CD4-positive, alpha-beta T cell treated with Interferon gamma for 1 hour (primary cell): ENCODE data around the gene MMP24.
"Not testable (repeated sequence)": the region's sequence is repeated elsewhere in the genome, so short reads cannot be mapped to it uniquely, and the experiment has no call there.

ENCODE experiments used
- DNase-seq: peaks from one replicate; pipeline ENCODE4 v3.0.0-alpha.2; 2020

Gene MMP24

DNA sequence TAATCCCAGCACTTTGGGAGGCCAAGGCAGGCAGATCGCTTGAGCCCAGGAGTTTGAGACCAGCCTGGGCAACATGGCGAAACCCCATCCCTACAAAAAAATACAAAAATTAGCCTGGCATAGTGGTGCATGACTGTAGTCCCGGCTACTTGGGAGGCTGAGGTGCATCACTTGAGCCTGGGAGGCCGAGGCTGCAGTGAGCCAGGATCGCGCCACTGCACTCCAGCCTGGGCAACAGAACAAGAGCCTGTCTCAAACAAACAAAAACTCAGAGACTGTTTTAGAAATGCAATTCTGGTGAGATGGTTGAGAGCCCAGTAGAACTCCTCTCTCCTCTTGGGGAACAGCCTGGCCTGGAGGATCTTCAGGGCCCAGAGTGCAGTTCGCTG is 89.1 kb downstream of the MMP24 start:
- DNase-seq: not testable (repeated sequence)

DNA sequence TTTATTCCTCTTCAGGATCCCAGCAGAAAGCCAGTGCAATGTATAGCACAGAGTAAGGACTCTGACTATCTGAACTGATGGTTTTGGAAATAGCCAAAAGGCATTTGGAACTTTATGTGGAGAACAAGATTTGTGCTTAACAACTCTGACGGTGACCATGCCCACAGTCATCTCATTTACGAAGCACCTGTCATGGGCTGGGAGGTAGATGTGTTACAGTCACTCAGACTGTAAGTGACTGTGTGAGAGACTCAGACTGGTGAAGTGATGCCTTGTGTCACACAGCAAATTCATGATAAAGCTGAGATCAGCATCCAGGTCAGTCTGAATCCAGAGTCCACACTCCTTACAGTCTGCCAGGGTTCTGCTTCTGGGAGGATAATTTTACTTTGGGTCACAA is 89.6 kb downstream of the MMP24 start:
- DNase-seq: no peak

DNA sequence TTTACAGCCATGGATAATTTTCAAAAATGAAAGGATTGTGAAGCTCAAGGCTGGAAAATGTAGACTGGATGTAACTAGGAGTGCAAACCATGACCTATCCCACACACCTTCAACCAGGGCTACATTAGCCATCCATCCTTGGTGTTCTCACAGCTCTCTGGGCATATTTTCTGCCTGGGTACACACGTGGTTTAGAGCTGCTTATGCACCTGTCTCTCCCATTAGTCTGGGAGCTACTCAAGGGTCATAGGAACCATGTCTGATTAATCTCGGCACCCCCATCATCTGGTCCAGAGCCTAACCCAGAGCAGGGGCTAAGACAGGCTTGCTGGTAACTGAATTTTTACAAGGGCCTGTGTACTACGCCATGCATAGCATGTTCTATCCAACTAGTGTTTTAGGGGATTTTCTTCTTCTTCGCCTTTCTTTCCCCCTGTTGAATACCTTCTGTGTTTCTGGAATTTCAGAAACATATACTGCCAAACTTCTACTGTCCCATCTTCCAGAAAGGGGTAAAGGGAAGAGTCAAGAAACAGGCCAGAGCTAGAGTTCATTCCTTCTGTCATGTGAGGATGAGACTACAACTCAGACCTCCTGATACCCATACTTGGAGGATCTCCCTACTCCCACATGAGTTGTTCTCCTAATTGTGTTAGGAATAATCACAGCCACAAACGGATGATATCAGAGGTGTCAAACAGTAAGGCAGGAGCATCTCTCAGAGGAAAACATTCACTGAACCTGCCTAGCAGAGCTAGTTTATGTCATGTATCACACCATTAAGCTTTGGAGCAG is 91.1 kb downstream of the MMP24 start:
- no peak for DNase-seq

DNA sequence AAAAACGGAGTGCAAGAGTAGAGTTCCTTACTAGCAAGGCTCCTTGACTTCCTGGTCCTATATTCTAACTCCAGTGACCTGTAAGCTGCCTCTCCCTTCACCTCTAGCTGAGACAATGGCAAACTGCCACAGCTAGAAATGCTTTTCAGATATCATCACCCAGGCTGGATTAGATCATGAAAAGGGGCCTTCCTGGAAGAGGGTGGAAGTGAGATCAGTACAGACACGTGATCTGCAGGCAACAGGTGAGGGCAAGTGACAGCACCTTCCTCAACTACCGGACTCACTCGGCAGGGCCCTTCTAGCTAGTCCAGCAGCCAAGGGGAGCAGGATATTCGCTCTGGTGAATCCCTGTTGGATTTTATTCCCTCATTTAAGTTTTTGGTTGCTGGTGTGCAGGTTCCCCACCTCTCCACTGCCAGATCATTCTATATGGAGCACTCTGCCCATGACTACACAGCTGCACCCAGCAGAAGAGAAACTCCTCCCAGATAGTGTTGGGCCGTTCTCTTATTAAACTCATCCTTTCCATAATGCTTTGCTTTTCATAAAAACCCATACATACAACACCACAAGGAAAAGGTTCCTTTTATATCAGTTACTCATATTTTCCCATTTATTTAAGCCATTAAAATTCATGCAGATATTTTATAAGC is 92.1 kb downstream of the MMP24 start:
- no peak for DNase-seq

DNA sequence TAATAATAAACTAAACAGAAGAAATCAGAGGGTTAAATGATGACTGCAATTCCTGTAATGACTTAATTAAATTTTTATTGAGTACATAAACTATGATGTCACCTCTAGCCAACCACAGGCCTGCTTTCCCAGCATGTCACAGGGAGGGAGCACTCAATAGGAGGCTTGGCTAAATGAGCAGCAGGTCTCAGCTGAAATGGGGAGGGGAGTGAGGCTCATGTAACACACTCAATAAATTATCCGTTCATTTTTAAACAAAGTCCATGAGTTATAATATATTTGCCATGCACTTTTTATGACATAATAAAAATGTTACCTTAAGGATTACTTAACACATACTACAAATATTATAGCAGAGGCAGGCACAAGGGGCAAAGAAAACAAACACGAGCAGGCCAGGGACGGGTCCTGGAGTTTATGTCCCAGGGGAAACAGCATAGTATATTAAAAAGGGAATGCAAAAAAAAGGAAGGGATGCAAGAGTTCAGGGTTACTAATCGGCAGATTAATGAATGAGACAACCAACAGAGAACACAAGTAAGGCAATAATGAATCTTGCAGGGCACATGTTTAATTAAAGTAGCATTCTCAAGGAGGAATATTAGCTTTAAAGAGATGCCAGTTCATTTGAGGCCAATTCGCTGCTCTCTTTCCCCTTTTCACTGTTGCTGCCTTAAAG is 92.8 kb downstream of the MMP24 start:
- DNase-seq: no peak

DNA sequence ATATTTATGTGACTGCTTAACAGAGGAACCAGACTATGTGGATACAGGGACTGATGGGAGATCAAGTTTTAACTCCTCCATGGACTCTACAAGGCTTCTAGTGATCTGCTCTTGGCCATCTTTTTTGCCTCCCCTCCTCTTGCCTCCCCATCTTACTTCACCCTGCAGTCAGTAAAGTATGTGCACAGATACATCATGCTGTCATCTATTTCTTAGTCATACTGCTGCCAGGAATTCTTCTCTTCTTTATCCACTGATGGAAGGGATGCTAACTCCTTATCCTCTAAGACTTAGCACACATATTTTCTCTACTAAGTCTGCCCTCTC is 93.3 kb downstream of the MMP24 start:
- no peak for DNase-seq

DNA sequence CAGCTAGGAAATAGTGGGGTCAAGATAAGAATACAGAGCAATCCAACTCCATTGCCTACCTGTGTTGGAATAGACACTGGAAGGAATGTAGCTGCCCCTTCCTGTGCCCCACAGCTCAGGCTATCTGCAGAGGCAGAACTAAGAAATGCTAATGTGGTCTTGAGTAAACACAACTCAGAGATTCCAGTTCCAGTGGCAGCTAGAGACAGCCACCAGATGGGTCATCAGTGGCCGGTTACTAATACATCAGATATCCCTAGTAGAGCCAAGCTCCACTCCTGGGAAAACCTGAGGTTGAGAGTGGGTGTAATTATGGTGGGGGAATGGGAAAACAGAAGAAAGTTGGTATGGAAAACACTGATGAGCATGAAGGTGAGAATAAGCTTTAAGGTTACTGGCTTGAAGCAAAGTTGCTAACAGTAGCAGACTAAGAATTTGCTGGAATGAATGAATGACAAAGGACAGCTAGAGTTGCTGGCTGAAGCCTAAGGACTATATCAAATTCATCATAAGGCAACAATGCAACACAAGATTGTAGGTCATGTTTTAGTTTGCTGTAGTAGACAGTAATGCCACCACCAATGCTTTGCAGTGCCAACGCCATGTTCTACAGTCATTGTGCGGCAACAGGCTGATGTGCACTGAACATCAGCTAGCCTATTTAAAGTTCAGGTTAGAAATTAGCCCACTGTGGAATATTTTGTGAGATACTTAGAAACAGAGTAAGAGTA is 94.1 kb downstream of the MMP24 start:
- DNase-seq: no peak

DNA sequence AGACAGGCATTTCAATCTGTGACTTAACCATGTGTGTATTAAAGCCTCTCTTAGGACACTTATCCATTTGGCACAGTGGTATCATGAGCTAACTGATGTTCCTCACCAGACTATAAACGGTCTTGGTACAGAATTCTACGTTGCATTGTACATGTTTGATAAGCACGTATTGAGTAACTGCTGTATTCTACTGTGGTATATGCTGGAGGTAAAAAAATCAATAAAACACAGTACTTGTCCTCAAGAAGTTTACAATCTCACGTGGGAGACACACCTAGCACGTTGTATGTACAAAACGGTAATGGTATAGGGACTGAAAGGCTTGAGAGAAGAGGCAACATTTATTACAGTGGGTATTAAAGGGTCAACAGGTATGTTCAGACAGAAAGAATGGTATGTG is 98.9 kb downstream of the MMP24 start:
- no peak for DNase-seq

DNA sequence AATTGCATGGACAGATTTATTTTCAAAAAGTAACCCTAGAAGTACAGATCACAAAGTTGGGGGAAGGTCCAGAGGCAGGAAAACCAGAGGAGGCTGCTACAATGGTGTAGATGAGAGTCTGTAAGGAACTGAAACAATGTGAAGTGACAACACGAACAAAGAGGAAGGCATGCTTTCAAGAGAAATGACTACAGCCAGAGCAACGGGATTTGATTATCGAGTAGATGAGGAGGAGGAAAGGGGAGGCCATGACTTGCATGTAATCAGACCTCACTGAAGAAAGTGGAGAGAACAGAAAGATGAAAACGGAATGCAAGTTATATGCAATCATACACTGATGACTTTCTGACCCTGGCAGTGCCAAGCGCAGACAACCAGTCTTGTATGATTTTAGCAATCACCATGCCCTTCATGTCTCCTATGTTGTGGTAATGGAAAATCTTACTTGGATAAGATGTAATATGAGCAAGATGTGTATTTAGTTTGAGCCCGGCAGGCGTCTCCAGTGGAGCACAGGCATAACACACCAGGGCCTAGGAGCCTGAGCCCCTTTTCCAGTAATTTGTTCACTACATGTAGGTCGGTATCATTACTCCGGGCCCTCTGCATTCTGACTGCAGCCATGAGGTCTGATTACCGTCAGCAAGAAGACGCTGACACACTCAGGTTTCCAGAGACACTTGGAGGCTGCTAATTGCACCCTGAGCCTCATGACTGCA is 99.7 kb downstream of the MMP24 start:
- no peak for DNase-seq
